GM19455 (cell line): ENCODE data around the gene CFAP299.
"Not testable (repeated sequence)": the region's sequence is repeated elsewhere in the genome, so short reads cannot be mapped to it uniquely, and the experiment has no call there.

ENCODE experiments used
- ATAC-seq: cut with Tn5 transposase; IDR thresholded peaks from one replicate; pipeline ENCODE4 v1.9.1; 2021; ENCODE audit not compliant: unreplicated experiment

The CFAP299 gene

GRCh38 chr4:80705311-80705710 is 369.8 kb downstream of the CFAP299 start:
- no peak for ATAC-seq

GRCh38 chr4:80709082-80709869 is 373.7 kb downstream of the CFAP299 start:
- ATAC-seq = no peak

- no peak for ATAC-seq
Observed at GRCh38 chr4:80710748-80711451, 375.4 kb downstream of the CFAP299 start.

- no peak for ATAC-seq
Observed at GRCh38 chr4:80711956-80712355, 376.4 kb downstream of the CFAP299 start.

- no peak for ATAC-seq
Observed at GRCh38 chr4:80713409-80713808, 377.9 kb downstream of the CFAP299 start.

GRCh38 chr4:80717204-80717603 is 381.7 kb downstream of the CFAP299 start:
- ATAC-seq = no peak

GRCh38 chr4:80726471-80726870 is 390.9 kb downstream of the CFAP299 start:
- ATAC-seq = no peak

- ATAC-seq = no peak
Observed at GRCh38 chr4:80730158-80730557, 394.6 kb downstream of the CFAP299 start.

GRCh38 chr4:80731436-80731835 is 395.9 kb downstream of the CFAP299 start:
- ATAC-seq = no peak

- ATAC-seq = no peak
Observed at GRCh38 chr4:80732010-80732409, 396.5 kb downstream of the CFAP299 start.

GRCh38 chr4:80740375-80740774 is 404.8 kb downstream of the CFAP299 start:
- ATAC-seq = no peak

- ATAC-seq = not testable (repeated sequence)
Observed at GRCh38 chr4:80749558-80749957, 414.0 kb downstream of the CFAP299 start.

- no peak for ATAC-seq
Observed at GRCh38 chr4:80751200-80751599, 415.7 kb downstream of the CFAP299 start.

- no peak for ATAC-seq
Observed at GRCh38 chr4:80767944-80768343, 432.4 kb downstream of the CFAP299 start.

- ATAC-seq = no peak
Observed at GRCh38 chr4:80776168-80776567, 440.6 kb downstream of the CFAP299 start.

- ATAC-seq = no peak
Observed at GRCh38 chr4:80781431-80781830, 445.9 kb downstream of the CFAP299 start.

GRCh38 chr4:80787306-80787705 is 451.8 kb downstream of the CFAP299 start:
- ATAC-seq = no peak

GRCh38 chr4:80788798-80789197 is 453.3 kb downstream of the CFAP299 start:
- no peak for ATAC-seq

- no peak for ATAC-seq
Observed at GRCh38 chr4:80790152-80790551, 454.6 kb downstream of the CFAP299 start.

GRCh38 chr4:80793660-80794059 is 458.1 kb downstream of the CFAP299 start:
- not testable (repeated sequence) for ATAC-seq

- no peak for ATAC-seq
Observed at GRCh38 chr4:80798082-80798481, 462.6 kb downstream of the CFAP299 start.

GRCh38 chr4:80800719-80801118 is 465.2 kb downstream of the CFAP299 start:
- not testable (repeated sequence) for ATAC-seq
